Activated T-cell treated with anti-CD3 and anti-CD28 coated beads, Interleukin-2, amount 50 U/mL, for 4 hours (primary cell): Measurements from ENCODE around the gene RNF130. TPM values are rescaled to one million over a fixed set of nuclear protein-coding genes. Genes with fewer than 3 reads are reported as not detected.

ENCODE experiments used
- ATAC-seq, 2 donors: fragments of 200-7000 bp; cut with Tn5 transposase; one replicate each; pipeline ENCODE4 v1.10.0; 2021
- DNase-seq: peaks from one replicate; pipeline ENCODE4 v3.0.0-alpha.2; 2020
- H3K27me3 Mint-ChIP-seq: one replicate; pipeline ENCODE4 v1.8.0; 2021; ENCODE audit warnings: low read depth, mixed read lengths
- H3K36me3 Mint-ChIP-seq: one replicate; pipeline ENCODE4 v1.8.0; 2022; ENCODE audit warnings: mixed read lengths; ENCODE audit not compliant: insufficient read depth
- H3K4me1 Mint-ChIP-seq: one replicate; pipeline ENCODE4 v1.8.0; 2021; ENCODE audit warnings: low read depth, mixed read lengths
- H3K4me3 Mint-ChIP-seq: one replicate; pipeline ENCODE4 v1.8.0; 2021; ENCODE audit warnings: mild to moderate bottlenecking, moderate library complexity, mixed read lengths
- H3K9me3 Mint-ChIP-seq: one replicate; pipeline ENCODE4 v1.8.0; 2021; ENCODE audit warnings: mixed read lengths
- total RNA-seq, 3 donors: library from RNA; stranded (reverse); gene quantifications; one replicate each; pipeline ENCODE4 v1.2.1, GENCODE V29; 2021

Gene RNF130
- total RNA-seq, 3 donors from 2014 or later = 17.2 to 19.5 (median 18.4) TPM

DNA sequence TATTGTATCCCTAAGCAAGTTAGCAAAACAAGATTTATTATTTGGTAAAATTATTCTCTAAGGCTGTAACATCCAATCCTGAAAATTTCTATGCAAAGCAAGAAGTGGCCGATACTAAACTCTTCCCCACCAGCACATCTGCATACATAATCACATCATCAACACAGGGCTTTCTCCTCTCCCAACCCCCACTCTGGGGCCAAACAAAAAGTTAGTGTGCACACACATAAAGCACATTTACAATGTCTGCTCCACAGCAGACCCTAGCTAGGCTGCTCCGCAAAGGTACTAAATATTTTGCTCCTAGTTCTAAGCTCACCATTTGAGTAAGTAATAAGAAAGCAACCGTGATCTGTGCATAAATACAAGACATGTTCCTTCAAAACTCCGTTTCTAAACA, 3.6 kb downstream of the RNF130 start:
- H3K4me3 Mint-ChIP-seq = no peak overlapping the region
- DNase-seq = no peak
- H3K9me3 Mint-ChIP-seq = no peaks in the 10 kb centered on the region
- peaks cover 21% of the 10 kb centered on the region for H3K4me1 Mint-ChIP-seq
- H3K36me3 Mint-ChIP-seq = no peaks in the 10 kb centered on the region
- no peak for ATAC-seq
- H3K27me3 Mint-ChIP-seq = no peaks in the 10 kb centered on the region

DNA sequence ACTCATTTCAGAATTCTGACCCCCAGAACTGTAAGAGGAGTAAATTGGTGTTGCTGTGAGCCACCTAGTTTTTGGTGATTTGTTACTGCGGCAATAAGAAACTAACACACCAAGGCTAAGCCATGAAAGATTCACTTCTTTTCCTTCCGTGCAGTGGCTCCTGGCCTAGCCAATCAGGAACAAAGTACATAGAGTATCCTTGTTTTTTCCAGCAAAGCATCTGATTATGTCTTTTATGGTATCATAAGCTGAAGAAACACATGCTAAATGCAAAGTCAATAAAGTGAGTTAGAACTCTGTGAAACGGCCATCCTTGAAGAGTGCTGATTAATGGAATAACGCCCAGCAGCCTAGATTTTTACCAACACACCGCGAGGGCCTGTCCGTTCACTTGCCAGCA, 11.4 kb downstream of the RNF130 start:
- no peaks in the 10 kb centered on the region for H3K27me3 Mint-ChIP-seq

DNA sequence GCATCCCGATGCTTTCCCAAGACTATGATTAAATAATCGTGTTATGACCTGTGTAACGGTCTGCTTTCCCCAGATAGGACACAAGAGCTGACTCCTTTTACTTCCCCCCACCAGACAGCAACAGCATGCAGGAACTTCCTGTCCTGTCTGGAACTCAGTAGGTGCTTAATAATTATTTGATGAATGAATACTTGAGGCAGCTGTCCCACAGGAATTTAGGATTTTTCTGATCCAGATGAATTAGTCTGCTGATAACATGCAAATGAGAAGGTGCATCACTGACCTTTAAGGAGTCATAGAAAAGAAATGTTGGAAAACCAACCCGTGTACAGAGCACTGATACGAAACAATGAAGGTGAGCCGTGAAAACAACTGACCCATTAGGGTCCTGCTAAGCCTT, 12.2 kb downstream of the RNF130 start:
- no peaks in the 10 kb centered on the region for H3K27me3 Mint-ChIP-seq
- no peaks in the 10 kb centered on the region for H3K9me3 Mint-ChIP-seq

More for the DNA sequence above, 11.4 kb downstream of the RNF130 start:
- Mint-ChIP-seq H3K36me3 (peaks cover 5% of the 10 kb centered on the region), H3K4me1 (peaks cover 1% of the 10 kb centered on the region), H3K4me3 (no peak overlapping the region), H3K9me3 (no peaks in the 10 kb centered on the region)
- DNase-seq (no peak), ATAC-seq (no peak)

DNA sequence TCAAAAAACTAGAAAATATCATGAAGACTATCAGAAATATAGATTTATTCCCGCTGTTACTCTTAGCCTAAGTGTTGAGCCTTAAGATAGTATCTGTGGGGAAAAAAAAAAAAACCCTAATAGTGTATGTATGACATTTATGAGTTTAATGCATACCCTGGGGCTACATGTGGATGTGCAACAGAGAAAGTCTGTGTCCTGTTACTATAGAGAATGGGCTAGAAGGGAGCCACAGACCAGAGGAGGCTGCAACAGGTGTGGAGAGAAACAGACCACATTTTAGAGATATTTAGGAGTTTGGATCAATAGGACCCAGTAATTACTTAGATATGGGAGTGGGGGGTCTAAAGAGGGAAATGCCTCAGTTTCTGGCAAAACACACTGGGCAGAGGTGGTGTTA, 15.4 kb downstream of the RNF130 start:
- ATAC-seq = no peak
- no peaks in the 10 kb centered on the region for H3K9me3 Mint-ChIP-seq

More for the DNA sequence above, 12.2 kb downstream of the RNF130 start:
- DNase-seq (no peak), ATAC-seq (no peak)
- no peak overlapping the region for H3K4me3 Mint-ChIP-seq
- H3K4me1 Mint-ChIP-seq = peaks cover 1% of the 10 kb centered on the region
- H3K36me3 Mint-ChIP-seq = peaks cover 5% of the 10 kb centered on the region

DNA sequence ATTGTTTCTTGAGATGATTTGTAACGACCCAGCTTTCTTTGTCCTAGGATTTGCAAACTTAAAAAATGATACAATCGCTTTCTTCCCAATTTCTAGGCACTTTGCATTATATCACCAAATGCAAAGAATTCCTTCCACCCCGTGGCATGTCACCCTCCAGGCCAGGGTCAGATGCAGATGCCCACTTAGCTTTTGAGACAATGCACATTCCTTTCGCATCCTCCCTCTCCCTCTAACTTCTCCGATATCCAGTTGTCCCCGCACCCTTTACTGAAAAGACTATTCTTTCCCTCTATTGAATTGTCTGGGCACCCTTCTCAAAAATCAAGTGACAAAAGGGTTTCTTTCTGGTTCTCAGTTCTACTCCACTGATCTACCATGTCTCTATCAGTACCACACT, 17.3 kb downstream of the RNF130 start:
- peaks cover 3% of the 10 kb centered on the region for H3K36me3 Mint-ChIP-seq
- H3K4me3 Mint-ChIP-seq = no peak overlapping the region
- no peaks in the 10 kb centered on the region for H3K27me3 Mint-ChIP-seq
- peaks cover 2% of the 10 kb centered on the region for H3K4me1 Mint-ChIP-seq
- DNase-seq (no peak), ATAC-seq (no peak)
- H3K9me3 Mint-ChIP-seq = no peaks in the 10 kb centered on the region

More for the DNA sequence above, 15.4 kb downstream of the RNF130 start:
- Mint-ChIP-seq H3K4me1 (no peaks in the 10 kb centered on the region), H3K4me3 (no peak overlapping the region), H3K27me3 (no peaks in the 10 kb centered on the region), H3K36me3 (peaks cover 5% of the 10 kb centered on the region)
- DNase-seq = no peak

DNA sequence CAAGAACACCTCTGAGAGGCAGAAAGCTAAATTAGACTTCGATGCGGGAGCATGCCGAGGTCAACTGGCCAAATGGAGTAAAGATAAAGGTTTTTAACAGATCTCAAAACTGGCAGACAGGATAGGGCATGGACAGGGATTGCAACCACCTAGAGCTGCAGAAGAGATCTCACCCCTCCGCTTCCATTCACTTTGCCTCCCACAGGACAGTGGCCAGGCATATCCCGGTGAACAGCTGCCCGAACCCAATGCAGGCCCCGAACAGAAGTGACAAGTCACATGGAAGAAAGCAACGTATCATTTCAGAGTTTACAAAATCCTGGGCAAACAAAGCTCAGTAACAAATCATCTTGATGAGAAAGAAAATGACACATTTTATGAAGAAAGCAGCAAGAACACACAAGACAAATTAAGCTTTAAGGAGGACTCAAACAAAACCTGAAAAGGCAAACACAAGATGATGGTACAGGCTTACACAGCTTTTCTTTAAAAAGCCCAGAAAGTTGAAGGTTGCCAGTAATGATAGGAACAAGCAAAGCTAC, 18.4 kb downstream of the RNF130 start:
- no peak overlapping the region for H3K4me3 Mint-ChIP-seq
- H3K36me3 Mint-ChIP-seq = no peaks in the 10 kb centered on the region
- DNase-seq (no peak), ATAC-seq (no peak)
- H3K27me3 Mint-ChIP-seq = no peaks in the 10 kb centered on the region
- H3K4me1 Mint-ChIP-seq = peaks cover 2% of the 10 kb centered on the region
- no peaks in the 10 kb centered on the region for H3K9me3 Mint-ChIP-seq

DNA sequence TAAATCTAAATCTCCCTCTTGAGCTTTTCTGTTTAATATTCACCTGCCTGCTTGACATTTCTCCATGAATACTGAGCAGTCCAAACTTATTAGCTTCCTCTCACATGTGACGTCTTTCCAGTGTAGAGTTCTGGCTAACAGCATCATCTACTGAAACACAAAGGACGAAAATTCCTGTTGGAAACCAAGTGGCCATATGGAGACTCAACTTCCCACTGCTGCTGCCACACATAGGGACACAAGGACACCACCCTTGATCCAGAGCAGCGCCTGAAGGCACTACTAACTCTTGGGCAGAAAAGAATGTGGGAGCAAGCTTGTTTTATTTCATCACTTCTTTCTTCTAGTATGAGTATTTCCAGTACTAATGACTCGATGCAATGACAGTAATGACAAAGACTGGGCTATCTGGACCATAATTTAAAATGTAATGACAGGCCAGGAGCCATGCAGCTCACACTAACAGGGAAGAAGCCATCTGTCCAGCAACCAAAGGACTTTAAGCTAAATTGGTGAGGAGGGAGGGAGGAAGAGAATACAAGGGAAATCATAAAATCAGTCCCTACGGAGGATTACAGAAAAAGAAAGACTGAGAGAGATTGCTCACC, 19.2 kb downstream of the RNF130 start:
- peaks cover 2% of the 10 kb centered on the region for H3K4me1 Mint-ChIP-seq
- H3K9me3 Mint-ChIP-seq = no peaks in the 10 kb centered on the region
- ATAC-seq = no peak

DNA sequence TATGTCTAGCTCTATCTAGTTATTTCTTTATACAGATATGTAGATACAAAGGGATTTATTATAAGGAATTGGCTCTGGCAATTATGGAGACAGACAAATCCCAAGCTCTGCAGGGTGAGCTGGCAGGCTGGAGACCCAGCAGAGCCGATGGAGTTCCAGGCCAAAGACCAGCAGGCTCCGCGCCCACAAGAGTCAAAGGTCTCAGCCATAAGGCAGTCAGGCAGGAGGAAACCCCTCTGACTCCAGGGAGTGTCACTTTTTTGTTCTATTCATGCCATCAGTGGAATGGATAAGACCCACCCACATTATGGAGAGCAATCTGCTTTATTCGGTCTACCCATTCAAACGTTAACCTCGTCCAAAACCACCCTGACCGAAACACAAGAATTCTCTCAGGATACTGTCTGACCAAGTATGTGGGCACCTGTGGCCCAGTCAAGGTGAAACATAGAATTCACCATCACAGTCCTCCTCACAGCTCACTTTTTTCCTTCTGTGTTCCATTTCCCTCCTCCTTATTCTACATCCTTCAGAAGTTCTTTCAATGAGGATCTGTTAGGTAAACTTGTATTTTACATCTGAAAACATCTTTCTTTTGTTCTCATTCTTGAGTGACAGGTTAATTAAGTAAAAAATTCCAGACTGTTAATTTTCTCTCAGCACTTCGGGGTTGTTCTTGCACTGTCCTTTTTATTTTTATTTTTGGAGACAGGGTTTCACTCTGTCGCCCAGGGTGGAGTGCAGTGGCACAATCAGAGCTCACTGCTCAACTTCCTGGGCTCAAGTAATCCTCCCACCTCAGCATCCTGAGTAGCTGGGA, 21.2 kb downstream of the RNF130 start:
- peaks cover 5% of the 10 kb centered on the region for H3K36me3 Mint-ChIP-seq
- no peak overlapping the region for H3K4me3 Mint-ChIP-seq
- DNase-seq (no peak), ATAC-seq (no peak)
- peaks cover 2% of the 10 kb centered on the region for H3K4me1 Mint-ChIP-seq
- no peaks in the 10 kb centered on the region for H3K27me3 Mint-ChIP-seq
- no peaks in the 10 kb centered on the region for H3K9me3 Mint-ChIP-seq

More for the DNA sequence above, 19.2 kb downstream of the RNF130 start:
- no peak for DNase-seq
- no peaks in the 10 kb centered on the region for H3K36me3 Mint-ChIP-seq
- no peak overlapping the region for H3K4me3 Mint-ChIP-seq
- no peaks in the 10 kb centered on the region for H3K27me3 Mint-ChIP-seq

DNA sequence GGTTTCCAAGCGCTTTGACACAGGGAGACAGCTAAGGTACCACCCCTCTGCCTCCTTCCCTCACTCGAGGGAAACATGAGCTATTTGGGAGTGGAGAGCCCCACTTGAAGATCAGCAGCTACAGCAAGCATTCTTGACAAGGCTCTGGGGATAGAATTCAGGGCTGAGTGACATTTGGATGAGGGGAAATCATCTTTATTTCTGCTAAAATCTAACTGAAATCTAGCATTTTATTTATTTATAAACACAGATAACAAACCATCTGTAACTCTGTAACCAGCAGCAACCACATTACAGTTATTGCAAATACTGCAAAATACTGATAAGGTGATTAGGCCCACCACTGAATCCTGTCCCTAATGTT, 22.4 kb downstream of the RNF130 start:
- H3K27me3 Mint-ChIP-seq = no peaks in the 10 kb centered on the region
- H3K4me1 Mint-ChIP-seq = peaks cover 2% of the 10 kb centered on the region
- DNase-seq (no peak), ATAC-seq (no peak)
- H3K9me3 Mint-ChIP-seq = no peaks in the 10 kb centered on the region
- H3K36me3 Mint-ChIP-seq = peaks cover 5% of the 10 kb centered on the region
- no peak overlapping the region for H3K4me3 Mint-ChIP-seq

DNA sequence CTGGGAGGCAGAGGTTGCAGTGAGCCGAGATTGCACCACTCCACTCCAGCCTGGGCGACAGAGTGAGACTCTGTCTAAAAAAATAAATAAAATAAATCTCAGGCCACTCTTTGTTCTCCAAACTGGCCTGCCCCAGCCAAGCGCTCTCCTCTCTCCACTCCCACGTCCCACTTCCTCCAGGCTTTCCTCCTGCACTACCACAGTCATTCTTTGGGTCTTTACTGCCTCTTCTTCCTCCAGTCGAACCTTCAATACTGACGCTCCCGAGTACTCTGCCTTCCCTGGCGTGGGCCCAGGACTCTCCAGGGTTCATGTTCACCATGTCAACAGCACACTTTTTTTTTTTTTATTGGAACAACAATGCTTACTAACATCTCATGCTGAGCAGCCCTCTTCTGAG, 23.9 kb downstream of the RNF130 start:
- no peak for ATAC-seq
- Mint-ChIP-seq H3K4me3 (no peak overlapping the region), H3K27me3 (no peaks in the 10 kb centered on the region), H3K36me3 (peaks cover 5% of the 10 kb centered on the region), H3K9me3 (no peaks in the 10 kb centered on the region), H3K4me1 (peaks cover 2% of the 10 kb centered on the region)
- no peak for DNase-seq

DNA sequence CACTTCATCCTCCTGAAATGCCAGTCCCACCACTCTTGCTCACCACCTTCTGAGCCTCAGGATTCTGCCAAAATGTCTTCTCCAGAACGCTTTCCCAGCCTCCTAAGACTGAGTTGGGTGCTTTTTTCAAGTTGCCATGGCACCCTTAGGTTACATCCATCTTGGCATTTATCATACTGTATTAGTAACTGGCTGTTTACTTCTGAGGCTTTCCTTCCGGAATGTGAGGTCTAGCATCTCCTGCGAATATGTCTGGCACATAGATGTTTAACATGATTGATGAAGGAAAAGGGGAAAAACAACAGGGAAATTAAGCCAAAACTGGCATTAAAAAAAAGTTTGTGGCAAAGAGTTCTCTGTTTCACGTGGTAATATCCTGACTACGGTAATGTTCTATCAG, 24.9 kb downstream of the RNF130 start:
- H3K27me3 Mint-ChIP-seq = no peaks in the 10 kb centered on the region
- H3K4me1 Mint-ChIP-seq = peaks cover 2% of the 10 kb centered on the region
- no peaks in the 10 kb centered on the region for H3K9me3 Mint-ChIP-seq
- H3K36me3 Mint-ChIP-seq = peaks cover 5% of the 10 kb centered on the region
- no peak overlapping the region for H3K4me3 Mint-ChIP-seq
- DNase-seq = no peak
- no peak for ATAC-seq

DNA sequence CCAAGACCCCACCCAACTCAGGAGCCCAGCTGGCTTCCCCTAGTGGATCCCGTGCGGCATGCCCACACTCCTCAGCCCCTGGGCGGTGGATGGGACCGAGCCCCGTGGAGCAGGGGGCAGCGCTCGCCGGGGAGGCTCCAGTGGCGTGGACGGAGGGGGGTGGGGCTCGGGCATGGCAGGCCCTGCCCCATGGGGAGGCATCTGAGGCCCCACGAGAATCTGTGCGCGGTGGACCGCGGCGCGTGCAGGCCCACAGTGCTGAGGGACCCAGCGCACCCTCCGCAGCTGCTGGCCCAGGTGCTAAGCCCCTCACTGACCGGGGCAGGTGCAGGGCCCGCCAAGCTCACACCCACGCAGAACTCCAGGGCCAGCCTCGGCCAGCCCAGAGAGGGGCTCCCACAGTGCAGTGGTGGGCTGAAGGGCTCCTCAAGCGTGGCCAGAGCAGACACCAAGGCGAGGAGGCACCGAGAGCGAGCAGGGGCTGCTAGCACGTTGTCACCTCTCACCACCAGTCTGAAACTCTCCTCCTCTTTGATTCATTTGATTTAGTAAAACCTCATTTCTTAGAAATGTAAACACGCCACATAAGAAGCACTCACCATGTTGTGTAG, 25.6 kb downstream of the RNF130 start:
- H3K36me3 Mint-ChIP-seq = peaks cover 5% of the 10 kb centered on the region
- H3K9me3 Mint-ChIP-seq = no peaks in the 10 kb centered on the region
- ATAC-seq = no peak
- DNase-seq = no peak
- no peaks in the 10 kb centered on the region for H3K27me3 Mint-ChIP-seq
- no peak overlapping the region for H3K4me3 Mint-ChIP-seq
- H3K4me1 Mint-ChIP-seq = peaks cover 2% of the 10 kb centered on the region

DNA sequence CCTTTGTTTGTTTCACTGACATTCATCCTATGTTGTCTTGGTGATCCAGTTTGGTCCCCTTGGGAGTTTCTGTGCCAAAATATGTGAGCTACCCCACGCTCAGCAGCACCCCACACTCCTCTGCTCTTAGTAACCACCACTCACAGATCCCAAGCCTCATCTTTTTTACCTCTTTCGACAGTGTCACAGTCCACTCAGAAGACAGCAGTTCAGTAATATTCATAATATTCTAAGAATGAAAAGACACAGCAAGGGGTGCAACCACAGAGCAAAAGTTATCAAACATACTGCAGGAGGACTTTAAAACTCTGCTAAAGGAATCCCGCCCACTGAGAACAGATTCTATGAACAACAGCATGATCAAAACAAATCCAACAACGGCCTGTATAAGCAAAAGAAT, 28.2 kb downstream of the RNF130 start:
- ATAC-seq = no peak
- no peak for DNase-seq
- no peaks in the 10 kb centered on the region for H3K4me1 Mint-ChIP-seq
- peaks cover 14% of the 10 kb centered on the region for H3K36me3 Mint-ChIP-seq
- H3K9me3 Mint-ChIP-seq = no peaks in the 10 kb centered on the region
- no peaks in the 10 kb centered on the region for H3K27me3 Mint-ChIP-seq
- no peak overlapping the region for H3K4me3 Mint-ChIP-seq

DNA sequence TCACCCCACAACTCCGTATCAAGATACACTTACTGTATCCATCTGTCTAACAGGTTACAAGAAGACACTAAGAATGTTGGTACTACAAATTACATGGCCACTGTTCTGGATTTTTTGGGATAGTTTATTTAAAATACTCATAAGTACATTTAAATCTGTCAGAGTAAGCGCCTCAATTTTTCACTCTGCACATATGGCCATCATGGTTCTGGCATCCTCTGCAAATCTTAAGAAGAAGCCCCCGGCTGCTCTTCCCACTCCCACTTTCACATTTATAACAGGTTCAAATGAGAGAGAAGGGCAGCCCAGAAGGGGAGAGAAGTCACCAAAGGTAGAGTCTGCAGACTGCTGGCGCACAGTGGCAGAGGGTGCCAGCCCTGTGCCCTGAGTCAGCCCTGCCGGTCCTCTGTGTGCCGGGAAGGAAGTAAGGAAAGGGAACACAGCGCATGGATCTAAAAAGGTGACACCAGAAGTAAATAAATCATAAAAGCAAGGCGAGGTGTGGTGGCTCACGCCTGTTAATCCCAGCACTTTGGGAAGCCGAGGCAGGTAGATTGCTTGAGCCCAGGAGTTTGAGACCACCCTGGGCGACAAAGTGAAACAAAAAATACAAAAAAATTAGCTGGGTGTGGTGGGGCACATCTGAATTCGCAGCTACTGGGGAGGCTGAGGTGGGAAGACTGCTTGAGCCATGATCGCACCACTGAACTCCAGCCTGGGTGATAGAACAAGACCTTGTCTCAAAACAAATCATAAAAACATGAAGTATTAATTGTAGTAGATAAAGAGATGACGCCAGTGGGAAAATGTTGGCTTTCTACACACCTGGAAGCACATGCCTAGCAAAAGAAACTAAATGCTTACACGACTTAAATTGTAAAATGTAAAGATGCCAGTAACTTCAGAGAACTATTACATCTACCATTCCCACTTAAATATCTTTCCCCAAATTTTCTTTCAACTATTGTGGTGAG, 30.0 kb downstream of the RNF130 start:
- no peak for DNase-seq
- Mint-ChIP-seq H3K4me1 (no peaks in the 10 kb centered on the region), H3K9me3 (peaks cover 6% of the 10 kb centered on the region), H3K4me3 (no peak overlapping the region), H3K27me3 (no peaks in the 10 kb centered on the region), H3K36me3 (peaks cover 26% of the 10 kb centered on the region)
- no peak for ATAC-seq
